CD4-positive, alpha-beta T cell treated with Interleukin-15 for 1 hour (primary cell): Measurements from ENCODE around the gene TMEM100.

Experiments used
- DNase-seq: peaks from one replicate; pipeline ENCODE4 v3.0.0-alpha.2; 2020

Gene TMEM100

DNA sequence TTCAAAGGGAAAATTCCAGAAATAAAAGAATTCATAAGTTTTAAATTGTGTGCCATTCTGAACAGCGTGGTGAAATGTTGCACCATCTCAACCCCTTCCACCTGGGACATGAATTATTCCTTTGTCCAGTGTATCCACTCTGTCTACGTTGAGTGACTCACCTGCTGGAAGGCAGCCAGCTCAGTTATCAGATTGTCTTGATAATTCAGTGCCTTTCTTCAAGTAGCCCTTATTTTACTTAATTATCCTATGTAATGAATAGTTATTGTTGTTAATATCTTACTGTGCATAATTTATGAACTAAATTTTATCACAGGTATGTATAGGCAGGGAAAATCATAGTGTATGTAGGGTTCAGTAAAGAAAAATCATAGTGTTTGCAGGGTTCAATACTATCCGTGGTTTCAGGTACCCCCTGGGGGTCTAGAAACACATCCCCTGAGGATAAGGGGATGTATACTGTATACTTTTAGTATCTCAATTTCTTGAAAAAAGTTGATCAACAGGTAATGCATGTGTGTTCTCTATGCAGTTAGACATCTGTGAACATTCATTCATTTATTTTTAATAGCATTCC is 20.5 kb upstream of the TMEM100 start:
- DNase-seq = no peak

DNA sequence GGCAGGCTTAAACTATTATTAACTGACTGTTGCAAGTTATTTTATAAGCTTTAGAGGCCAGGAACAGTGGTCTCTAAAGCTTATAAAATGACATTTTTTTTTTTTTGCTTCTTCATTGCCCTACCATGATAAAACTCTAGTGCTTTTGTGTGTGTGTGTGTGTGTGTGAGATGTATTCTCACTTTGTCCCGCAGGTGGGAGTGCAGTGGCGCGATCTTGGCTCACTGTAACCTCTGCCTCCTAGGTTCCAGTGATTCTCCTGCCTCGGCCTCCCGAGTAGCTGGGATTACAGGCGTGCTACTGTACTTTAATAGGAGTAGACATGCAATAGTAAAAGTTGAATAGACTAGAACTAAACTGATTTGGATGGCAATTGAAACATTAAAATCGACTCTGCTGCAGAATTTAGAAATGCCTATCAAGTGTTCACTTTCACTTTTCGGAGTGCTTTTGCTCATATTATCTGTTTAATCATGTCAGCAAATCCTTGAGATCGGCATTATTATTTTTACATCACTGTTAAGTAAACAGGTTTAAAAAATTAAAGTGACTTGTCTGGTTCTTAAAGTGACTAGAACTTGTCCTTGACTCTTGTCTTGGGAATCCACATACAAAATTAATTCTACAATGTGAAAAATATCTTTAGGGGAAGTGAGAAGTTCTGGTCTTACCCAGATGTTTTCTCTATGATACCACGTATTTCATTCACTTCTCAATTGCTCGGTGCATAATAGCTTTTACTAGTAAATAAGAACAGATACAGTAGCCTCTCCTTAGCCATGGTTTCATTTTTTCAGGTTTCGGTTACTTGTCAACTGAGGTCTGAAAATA is 19.8 kb upstream of the TMEM100 start:
- no peak for DNase-seq

DNA sequence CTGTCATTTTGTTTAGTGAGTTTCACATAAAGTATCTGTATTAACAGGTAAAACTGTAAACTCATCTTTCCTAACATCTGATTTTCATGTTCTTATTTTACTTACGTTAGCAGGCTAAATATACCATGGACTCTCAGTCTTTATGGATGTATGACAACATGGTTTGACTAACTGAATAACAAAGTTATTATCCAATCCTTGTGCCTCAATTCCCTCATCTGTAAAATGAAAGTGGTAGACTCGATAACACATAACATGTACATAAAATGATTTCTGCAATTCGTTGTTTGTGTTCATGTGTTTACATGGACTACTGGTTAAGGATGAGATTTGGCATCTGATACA is 18.7 kb upstream of the TMEM100 start:
- DNase-seq = no peak

DNA sequence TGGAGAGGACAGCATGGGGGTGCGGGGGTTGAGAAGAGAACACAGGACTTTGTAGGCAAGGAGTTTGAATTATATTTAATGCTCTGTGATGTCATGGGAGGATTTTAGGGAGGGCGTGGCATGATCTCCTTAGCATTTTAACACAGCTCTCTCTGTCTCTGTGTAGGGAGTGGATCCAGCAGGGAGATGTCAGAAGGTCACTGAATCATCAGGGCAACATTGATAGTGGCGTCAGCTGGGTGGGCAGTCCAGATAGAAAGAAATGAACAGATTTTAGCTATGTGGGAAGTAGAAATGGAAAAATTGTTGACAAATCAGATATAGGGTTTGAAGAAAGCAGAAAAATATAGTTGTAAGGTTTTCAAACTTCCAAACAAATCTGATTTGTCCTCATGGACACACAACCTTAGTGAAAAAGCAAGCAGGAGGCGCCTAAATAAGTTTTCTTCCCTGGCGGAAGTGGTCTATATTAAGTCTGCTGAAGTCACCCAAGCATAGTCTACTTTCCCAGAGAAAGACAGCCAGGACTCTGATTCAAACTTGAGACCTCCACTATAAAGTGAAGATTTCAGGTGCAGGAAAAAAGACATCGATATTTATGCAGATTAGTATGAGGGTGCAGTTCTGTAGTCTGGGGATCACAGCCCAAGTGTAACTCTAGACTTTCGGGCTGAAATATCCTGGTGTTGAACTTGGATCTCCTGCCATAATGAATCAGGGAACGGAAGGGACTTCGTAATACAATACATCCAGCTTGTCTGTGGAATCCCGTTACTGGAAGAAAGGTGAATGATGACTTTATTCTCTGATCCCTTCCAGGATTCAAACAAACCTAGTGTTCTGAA is 18.1 kb upstream of the TMEM100 start:
- no peak for DNase-seq

DNA sequence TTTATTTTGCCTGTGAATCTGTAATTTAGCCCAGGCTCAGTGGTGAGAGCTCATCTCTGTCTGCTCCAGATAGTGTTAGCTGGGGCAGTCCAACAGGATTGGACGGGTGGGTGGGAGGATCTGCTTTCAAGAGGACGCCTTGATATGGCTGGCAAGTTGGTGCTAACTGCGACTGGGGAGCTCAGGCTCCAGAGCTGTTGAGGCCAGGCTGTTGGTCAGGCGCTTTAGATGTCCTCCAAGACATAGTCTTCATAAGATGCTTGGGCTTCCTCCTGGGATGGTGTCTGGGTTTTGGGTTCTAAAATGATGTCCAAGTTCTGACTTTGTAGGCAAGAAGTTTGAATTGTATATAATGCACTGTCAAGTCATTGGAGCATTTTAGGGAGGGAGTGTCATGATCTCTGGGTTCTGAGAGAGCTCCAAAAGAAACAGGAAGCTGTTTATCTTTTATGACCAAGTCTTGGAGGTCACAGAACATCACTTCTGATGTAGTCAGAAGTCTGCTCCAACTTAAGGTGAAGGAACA is 15.4 kb upstream of the TMEM100 start:
- no peak for DNase-seq

DNA sequence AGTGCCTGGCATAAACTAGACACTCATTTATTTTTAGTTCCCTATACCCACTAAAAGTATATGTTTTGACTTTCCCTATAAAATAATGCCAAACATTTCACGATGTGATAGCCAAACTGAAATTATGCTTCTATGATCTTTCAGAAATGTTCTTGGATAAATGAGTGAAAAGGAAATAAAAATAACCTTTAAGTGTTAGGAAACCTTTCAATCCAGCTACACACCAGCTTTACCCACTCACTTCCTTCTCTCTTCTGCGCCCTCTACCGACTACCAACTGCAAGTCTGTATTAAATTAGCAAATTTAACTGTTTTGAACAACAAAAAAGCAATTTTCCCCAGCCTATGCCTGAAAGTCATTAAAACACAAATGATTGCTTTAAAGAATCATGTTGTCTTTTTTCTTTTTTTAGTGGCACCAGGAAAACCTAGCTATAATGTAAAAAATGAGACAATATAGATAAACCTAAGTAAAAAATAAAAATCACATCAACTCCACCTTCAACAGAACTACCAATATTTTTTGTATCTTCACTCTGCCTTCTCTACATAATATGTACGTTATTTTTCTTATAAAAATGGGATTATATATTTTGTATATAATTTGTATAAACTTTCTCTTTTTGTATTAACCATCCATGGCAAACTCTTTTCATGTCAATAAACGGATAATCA is 13.2 kb upstream of the TMEM100 start:
- DNase-seq = no peak

DNA sequence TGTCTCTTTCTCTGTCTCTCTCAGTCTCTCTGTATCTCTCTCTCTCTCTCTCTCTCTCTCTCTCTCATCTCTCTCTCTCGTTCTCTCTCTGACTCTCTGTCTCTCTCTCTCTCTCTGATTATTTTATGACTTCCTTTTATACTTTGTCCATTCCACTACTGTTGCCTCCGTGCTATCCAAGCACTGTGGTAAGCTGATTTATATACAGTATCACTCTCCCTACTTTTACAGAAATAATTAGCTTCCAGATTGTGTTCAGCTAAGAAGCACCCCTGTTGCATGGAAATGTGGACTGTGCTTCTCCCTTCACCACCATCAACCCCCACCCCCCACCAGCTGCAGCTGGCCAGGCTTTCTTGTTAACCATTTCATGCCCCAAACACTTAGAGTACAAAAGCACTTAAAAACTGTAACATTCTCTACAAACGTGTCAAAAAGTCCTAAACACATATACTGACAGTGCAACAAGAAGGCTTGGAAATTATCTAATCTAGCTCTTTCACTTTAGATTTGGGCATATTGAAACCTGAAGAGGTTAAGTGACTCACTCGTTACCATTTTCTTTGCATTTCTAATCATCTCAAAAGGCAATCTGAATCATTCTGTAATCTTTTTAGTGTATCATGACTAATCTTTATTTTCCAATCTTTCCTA is 11.6 kb upstream of the TMEM100 start:
- DNase-seq = no peak

DNA sequence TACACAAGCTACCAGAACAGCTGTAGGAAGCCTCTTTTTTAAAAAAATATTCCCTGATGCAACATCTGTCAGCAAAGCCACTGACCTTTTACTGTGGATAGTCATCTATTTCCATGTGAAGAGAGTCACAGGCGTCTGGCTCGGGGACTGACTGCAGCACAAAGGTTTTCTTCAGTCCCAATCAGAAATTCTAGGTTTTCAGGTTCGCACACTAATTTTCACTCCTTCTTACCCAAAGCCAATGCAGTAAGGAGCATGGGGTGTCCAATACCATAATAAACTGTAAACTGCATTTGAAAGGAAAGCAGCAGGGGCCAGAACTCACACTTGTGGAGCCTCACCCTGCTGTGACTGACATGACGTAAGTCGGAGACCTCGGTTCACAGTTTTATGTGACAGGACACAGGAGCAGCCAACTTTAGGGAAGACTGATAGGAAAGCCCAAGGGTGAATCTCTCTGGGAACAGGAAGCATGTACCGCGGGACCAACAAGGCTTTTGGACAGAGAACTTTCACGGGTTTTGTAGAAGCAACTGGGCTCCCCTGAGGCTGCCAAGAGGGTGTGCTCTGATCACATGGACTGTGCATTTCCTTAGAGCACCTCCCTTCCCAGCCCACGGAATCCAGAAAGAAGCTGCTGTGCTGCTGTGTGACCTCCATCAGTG is 9.1 kb upstream of the TMEM100 start:
- no peak for DNase-seq

DNA sequence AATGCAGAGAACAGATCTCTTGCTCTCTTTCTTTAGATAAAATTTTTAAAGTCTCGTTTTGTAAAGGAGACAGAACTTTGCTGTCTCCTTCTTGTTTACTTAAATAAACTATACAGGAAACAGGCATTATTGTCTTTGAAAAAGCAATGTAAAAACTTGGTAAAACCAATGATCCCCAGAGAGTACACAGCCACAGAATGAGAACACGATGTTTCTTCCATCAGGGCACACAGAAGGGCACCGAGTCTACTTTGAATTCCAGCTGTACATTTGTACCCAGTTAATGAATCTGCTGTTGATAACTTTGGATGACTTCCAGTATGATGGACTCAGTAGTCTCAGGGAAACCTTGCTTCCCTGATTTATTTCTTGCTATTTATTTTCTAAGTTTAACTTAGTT is 8.1 kb upstream of the TMEM100 start:
- DNase-seq = no peak

DNA sequence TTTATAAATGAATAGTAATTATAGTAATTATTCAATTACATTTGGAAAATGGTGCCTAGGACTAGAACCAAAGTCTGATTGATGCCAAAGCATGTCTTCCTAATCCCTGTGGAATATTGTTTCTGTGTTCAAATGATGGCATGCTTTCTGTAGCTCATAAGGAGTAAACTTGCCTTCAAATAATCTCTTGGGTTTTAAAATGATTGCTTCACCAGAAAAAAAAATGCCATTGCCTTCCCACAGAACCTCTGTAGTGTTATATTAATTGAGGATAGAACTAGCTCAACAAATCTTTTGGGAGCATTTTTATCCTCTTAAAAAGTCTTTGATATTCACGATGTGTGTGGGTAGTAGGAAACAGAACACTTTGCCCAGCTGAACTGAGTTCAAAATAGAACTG is 7.7 kb upstream of the TMEM100 start:
- DNase-seq = no peak

DNA sequence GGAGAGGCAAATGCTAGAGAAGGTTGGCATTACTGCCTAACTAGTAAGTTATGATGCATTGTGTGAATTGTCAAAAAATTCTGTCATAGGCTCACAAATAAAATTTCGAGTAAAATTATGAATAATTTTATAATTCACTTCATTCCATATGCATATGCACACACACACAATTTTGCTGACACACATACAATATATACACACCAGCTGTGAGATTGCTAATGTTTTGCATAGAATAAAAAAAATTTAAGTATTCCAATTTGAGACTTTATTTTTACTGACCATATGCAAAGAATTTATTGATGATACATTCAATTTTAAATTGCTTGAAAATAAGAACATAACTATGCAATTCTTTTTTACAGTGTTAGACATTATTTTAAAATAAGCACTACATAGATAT is 6.8 kb upstream of the TMEM100 start:
- no peak for DNase-seq

DNA sequence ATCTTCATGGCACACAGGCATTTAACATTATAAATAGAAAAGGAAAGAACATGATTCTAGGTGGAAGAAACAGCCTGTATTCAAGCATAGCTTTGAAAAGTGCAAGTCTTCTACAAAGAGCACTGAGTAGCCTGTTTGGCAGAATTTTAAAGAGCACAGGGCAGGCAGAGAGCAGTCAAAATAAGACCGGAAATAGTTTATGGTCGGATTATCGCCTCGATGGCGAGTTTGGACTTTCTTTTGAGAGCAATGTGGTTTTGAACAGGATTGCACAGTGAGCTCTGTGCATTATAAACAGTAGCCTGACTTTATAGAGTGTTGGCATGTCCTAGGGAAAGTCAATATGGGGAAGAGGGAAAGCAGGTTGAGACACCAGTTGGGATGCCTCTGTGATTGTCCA is 6.2 kb upstream of the TMEM100 start:
- DNase-seq = no peak

DNA sequence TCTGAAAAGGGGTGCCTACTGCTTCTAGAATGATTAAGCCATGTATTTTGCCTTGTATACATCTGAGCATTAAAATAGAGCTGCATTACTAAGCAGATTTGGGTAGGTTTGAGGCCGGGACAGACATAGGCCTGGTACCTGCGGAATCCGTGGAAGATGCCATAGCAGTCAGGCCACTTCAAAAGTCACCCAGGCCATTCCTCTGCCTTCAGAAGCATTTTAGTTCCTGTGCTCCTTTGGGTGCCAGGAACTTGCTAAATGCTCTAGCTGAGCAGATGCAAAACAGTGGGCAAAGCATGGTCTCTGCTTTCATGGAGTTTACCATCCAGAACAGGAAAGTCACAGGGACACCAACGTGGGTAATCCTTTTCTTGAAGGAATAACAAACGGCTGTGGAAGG is 5.7 kb upstream of the TMEM100 start:
- DNase-seq = no peak

DNA sequence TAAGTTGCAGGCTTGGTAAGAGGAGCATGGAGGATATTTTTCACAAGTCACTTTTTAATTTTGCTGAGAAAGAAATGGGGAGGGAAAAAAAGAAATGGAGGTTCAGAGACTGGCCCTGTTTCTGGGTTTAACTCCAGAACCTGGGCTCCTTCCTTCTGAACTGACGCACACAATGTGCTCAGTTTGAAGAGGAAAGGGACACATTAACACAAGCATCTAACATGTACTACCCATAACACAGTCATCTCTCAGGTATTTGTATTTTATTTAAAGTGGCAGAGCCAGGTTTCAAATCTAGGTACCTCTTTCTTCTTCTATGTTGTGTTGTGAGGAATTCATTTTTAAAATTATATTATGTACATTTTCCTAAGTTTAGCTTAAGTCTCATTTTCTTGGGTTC is 5.3 kb upstream of the TMEM100 start:
- DNase-seq = no peak

DNA sequence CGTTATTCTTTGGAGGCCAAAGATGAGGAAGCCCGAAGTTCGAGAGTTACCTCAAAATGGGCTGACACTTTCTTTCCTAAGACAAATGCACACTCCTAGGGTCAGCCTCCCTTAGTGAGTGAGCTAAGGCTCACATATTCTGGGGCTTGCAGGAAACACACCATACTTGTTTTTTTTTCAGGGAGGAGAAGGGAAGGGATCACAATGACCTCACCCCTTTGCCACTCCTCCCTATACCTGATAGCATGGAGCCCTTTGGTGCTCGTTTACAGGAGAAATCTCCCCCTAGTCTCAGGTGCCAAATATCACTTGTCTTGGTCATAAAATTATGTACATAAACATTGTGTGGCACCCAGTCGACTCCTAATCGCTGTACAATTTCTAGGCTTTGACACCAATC is 4.6 kb upstream of the TMEM100 start:
- no peak for DNase-seq

DNA sequence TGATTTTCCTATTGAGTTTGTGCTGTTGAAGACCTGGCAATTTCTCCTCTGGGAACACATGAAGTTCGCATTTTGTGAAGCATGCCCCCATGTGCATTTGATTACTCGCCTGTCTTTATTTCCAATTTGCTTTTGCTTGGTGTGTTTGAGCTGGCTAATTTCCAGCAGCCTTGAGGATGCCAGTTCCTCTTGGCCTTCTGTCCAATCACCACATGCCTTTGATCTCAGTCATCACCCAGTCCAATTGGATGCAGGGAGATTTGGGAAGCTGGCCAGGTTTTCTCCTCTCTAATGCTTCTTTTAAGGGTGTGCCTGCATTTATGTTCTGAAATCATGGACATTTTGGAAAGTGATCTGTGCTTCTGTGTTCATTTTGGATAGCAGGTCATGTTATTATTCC is 3.8 kb upstream of the TMEM100 start:
- DNase-seq = no peak

DNA sequence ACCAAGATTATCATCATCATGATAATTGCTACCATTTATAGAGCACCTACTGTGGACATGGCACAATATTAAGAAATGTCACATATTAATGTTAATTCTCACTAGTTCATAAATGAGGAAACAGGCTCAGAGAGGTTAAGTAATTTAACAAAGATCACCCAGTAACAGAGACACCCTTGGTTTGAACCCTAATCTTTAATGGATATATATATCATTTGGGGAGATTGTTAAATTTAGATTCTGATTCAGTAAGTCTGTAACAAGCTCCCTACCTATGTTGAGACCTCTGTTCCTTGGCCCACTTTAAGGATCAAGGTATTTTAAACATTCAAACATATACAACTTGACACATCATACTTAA is 804 bp upstream of the TMEM100 start:
- DNase-seq = no peak

DNA sequence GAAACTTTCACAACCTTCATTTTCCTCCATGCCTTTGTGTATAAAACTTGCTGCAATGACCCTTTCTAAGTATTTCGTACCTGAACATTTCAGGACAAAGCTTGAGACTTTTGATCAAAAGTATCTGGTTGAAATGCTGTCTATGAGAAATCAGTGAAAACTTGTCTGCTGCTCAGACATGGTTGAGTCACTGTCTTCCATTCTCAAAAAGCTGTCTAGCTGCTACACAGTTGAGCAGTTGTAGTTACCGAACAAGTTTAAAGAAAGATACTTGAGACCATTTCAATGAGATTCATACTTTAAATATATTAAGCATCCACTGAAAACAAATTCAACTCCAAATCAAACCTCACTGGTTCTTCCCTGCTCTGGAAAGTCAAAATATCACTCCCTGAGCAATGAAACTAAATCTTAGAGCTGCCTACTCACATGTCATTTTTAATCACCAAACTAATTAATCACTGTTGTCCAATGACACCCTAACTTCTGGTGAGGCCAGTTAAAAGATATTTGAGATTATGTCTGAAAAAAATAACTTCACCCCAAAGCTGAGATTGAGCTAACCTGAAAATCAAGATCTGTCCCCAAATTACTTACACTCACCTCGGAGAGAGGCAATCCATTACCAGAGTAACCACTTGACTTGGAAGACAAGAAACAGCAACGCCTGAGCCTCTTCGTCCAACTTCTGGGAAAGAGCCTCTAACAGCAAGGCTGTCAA is 488 bp downstream of the TMEM100 start:
- no peak for DNase-seq

DNA sequence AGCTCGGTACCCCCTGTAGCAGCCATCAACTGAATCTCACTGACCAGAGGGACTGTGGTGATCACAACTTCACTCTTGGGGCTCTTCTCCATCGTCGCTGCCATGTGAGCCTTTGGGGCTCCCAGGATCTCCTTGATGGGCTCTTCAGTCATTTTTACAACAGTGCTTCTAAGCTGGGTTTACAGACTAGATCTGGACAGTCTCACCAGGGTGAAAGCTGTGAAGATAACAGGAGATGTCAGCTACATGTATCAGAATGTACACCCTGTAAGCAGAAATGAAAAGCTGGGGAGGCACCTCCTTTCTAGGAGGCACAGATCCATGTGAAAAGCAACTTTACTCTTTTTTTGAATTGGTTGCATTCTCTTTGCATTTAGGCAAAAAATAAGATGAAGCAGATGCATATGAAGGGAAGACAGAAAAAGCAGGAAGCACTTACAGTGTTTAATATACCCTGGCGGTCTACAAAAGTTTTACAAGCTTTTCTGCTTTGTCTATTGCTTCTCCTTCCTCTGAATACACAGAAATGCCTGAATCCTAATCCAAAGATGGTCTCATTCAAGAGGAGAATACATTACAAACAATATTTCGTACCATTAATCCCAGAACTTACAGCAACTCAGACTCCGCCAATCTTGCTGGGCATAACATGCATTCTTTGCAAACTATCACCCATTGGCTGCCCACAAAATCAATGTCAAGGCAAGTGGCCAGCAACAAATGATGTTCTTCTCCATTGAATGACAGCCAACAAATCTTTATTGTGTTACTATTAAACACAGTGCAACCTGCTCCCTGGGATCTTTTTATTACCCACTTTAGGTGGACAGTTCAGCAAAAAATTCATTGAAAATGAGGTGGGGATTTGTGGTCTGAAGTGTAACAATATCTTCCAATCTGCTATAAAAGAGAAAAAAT is 1.5 kb downstream of the TMEM100 start:
- no peak for DNase-seq
